Ammon's horn (tissue), 1 donor: ENCODE results near the gene C16orf82.

ENCODE experiments used
- DNase-seq: peaks from one replicate; pipeline ENCODE4 v3.0.0-alpha.2; 2016; ENCODE audit warnings: low spot score

C16orf82 gene

DNA sequence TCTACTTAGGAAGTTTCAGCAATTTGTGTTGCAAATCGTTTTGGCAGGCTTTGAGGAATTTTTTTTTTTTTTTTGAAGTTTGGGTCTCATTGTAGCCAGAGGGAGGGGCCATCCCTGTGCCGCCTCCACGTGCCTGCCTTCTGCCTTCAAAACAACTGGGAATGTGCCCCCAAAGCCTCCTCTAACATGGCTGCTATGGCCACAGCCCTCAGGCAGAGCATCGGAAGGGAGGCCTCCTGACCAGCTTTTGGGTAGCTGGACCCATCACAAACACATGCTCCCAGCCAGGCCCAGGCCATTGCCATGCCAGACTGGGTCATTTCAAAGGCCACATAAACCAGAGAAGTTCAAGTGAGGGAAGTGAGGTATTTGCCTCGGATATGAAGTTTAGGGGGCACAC, 21.5 kb downstream of the C16orf82 start:
- no peak for DNase-seq

DNA sequence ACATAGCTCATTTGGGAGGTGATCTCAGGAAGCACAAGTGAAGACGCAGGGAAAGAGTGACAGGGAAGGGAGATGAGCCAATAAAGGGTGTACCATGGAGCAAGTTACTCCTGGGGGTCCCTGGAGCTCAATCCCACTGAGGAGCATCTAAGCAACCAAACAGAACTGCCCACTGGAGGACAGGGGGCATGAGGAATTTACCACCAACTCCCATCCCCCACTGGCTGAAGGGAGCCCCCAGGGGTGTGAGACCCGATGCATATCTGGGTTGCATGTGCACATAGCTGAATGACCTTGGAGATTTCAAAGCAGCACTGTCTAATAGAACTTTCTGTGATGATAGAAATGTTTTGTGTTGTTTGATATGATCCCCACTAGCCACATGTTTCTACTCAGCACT, 29.6 kb downstream of the C16orf82 start:
- DNase-seq = no peak

DNA sequence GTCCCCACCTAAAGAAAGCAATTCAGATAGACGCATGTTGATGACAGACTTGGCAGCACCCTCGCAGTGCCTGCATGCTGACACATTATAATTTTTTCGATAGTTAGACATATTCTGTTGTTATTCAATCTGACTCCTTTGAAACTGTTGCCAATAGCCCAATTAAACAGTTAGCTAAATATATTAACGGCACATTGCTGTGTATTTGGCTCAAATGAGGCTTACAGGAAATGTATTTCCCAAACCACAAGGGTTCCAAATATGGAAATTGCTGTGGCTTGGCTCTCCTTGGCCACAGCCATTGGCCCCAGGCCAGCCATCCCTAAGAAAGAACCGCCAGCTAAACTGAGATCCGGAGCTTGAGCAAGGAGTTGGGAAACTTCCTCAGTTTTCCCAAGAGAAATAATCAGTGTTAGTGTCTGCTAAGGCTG, 31.1 kb downstream of the C16orf82 start:
- peak; percentile 51 for DNase-seq

DNA sequence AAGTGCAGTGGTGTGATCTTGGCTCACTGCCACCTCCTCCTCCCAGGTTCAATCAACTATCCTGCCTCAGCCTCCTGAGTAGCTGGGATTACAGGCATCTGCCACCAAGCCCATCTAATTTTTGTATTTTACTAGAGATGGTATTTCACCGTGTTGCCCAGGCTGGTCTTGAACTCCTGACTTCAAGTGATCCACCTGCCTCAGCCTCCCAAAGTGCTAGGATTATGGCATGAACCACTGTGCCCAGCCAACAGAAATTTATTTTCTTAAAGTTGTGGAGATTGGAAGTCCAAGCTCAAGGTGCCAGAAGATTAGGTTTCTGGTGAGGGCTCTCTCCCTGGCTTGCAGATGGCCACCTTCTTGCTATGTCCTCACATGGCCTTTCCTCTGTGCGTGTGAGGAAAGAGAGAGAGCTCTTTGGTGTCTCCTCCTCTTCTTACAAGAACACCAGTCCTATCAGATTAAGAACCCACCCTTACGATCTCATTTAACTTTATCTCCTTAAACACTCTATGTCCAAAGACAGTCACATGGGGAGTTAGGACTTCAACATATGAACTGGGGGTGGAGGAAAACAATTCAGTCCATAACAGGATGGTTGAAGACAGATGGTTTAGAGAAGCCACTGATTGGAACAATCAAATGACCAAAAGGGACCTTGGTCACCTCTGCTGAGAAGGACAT, 31.8 kb downstream of the C16orf82 start:
- no peak for DNase-seq

DNA sequence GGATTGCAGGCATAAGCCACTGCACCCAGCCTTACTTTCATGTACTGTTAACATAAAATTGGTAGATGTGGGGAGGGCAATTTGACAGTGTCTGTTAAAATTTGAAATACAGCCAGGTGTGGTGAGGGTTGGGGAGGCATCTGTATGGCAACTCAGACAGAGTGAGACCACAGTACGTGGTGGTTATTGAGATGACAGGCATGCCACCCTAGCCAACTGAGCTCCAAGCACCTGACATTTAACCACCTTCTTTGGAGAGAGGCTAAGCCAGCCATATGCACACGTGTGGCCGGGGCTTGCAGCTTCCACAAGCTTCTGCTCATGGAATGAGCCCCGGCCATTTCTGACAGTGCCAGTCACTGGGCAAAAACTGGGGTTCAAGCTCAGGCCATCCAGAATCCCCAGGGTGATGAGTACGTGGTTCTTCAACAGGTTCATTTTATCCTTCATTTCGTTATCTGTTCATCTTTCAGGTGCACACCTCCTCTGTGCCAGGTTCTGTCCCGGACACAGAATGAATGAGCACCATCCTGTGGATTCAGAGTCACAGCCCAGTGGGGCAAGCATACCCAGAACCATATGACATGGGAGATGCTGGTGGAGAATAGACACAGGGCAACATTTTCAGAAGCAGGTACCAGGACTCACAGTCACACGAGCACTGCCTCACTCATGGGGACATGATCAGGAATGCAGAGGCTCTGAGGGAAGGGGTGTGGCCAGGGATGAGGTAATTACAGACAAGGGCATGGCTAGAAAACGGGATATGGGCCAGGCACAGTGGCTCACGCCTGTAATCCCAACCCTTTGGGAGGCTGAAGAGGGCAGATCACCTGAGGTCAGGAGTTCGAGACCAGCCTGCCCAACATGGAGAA, 36.2 kb downstream of the C16orf82 start:
- DNase-seq = no peak

DNA sequence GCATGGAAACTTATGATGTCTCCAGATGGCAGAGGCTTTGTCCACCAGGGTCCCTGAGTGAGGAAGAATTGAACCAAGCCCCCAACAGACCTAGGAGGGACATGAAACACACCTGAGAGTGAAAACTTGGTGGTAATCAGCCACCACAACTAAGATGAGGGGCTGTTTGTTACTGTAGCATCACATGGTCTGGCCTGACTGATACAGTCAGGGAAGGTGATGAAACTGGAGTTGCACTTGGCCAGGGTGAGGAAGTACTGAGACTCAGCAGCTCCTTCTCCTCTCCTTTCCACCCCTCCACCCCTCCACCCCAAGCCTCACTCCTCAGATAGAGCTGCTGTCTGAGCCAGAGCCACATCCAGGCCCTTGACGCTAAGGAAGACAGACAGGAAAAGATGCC, 37.2 kb downstream of the C16orf82 start:
- DNase-seq = no peak

DNA sequence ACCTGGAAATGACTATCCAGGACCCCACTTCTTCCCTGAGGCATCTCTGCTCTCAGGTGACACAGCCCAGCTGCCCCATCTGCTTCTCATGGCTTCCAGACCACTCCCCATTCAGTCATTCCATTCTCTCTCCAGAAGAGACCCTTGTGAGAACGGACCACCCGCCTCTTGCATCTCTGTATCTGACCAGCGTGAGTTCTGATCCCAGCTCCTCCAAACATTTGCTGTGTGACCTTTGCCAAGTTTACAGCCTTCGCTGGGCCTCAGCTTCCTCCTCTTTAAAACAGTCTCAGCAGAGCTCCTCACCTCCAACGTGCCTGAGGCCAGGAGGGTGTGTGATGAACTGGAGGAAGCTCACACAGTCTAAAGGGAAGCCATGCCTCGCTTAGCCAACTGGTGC, 39.6 kb downstream of the C16orf82 start:
- no peak for DNase-seq

DNA sequence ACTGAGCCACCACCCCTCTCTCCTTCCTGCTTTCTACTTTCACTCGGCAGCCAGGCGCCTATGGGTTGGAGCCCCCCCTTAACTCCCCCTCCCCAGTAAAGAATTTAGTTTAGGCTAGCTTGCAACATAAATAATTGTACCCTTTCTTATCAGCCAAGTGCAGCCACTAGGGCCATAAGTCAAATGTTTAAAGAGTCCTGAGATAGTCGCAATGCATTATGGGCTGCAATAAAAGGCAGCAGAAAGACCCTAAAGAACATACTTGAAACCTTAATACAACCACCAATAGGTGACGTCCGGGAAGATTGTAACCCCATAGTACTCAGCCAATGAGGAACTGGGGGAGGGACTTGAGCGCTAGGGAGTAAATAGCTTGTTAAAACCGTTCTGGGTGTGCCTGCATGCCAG, 40.5 kb downstream of the C16orf82 start:
- DNase-seq = no peak

DNA sequence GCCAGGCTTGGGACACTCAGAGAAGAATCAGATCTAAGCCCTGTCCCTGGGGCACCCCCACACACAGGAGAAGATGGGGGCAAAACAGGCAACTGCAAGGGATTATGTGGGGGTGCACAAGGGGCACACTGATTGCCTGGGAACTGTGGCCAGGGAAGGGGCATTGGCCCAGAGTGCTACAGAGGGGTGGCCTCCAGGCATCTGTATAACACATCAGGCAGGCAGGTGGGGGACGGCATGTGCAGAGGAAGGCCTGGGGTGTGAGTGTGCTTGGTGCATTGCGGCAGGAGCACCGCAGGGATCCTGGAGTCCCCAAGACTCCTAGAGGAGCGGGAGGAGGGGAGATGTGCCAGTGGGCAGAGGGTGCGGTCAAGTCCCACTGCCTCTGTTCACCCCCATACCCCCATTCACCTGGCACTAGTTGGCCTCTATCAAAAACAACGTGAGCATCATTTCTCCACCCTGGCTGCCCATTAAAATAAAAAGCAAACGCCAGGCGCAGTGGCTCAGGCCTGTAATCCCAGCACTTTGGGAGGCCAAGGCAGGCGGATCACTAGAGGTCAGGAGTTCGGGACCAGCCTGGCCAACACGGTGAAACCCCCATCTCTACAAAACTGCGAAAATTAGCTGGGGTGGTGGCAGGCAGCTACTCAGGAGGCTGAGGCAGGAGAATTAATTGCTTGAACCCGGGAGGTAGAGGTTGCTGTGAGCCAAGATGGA, 41.5 kb downstream of the C16orf82 start:
- DNase-seq = no peak

DNA sequence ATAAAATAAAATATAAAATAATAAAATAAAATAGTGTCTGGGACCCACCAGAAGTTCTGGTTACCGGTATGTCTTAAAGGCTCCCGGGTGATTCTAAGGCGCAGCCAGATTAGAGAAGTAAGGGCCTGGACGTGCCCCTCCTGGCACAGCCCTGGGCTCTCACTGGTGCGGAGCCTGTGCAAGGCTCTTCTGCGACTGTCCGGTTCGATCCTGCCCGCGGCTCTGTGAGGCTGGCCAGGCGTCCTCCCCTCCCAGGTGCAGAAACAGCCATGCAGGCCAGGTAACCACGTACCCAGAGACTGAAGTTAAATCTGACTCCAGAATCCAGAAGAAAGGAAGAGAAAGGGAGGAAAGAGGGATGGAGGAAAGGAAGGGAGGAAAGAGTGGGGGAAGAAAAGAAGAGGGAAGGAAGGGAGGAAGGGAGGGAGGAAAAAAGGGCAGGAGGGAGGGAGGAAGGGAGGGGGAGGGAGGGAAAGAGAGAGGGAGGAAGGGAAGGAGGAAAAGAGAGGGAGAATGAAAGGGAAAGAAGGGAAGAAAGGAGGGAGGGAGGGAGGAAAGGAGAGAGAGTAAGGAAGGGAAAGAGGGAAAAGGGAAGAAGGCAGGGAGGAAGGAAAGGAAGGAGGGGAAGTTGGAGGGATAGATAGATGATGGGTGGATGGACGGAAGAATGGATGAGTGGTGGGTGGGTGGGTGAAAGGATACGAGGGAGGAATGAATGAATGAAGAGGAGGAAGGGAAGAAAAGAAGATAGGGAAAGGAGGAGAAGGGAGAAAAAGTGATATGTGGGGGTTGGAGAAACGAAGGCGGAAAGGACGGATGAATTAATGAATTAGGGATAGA, 42.3 kb downstream of the C16orf82 start:
- no peak for DNase-seq

DNA sequence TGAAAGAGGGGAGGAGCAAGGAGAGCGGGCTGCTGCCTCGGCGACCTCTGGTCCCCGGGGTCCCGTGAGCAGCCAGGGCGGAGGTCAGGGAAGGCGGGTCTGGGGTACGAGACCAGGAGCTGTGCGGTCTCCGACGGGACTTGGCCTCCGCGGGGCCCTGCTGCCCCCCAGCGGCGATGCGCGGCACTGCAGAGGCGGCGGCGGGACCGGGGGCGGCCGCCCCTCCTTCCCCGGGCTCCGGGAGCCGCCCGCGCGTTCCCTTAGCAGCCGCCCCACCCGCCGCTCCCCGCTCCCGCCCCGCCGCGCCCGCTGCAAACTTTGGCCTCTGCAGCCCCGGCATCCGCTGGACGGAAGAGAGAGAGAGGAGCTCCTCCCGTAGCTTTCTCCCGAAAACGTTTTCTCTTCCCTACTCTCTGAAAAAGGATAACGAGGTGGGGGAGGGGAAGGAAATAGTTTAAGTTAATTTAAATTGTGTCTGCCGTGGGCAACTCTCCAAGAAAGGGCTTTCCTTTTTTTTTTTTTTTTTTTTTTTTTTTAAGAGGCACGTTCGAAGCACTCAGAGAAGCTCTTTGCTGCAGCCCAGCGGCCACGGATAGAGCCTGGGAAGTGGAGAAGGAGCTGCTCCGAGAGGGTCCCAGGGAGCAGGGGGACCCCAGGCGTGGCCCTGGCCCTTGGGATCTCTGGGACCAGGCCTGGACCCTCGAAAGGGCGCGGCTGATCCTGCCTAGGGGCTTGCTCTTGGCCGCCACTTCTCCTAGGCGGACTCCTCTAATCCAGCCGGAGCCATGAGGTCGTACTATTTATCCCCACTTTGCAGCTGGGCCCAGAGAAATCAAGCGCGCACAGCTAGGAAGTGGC, 43.2 kb downstream of the C16orf82 start:
- peak; percentile 30 for DNase-seq

DNA sequence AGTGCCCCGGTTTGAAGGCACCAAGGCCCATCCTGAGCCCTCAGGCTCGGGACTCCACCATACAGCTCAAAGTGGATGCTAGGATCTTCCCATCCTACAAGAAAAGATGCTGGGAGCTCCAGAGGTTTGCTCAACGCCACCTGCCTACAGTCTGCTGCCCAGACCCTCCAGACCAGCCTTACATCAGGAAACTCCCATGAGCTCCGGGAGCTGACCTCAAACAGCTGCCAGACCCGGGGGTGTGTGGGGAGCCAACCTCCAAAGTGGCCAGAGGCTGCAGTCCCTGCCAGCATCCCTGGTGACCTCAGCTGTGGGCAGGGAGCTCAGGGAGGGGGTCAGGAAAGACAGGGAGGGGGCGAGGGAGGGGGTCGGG, 43.8 kb downstream of the C16orf82 start:
- no peak for DNase-seq

DNA sequence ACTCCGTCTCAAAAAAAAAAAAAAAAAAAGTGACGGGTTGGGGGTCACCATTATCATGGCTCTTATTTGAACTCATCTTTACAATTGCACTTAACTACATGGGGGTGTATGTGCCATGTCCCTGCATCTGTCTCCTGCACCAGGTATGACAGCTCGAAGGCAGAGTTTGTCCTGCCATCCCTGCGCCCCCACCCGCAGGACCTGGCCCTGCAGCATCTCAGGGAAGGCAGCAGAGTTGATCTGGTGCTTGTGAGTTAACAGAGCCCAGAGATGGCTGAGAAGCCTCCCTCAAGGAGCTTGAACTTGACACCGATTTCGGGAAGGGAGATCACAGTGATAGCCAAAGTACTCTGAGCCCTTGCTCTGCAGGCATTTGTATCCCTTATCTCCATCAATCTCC, 44.8 kb downstream of the C16orf82 start:
- DNase-seq = no peak

DNA sequence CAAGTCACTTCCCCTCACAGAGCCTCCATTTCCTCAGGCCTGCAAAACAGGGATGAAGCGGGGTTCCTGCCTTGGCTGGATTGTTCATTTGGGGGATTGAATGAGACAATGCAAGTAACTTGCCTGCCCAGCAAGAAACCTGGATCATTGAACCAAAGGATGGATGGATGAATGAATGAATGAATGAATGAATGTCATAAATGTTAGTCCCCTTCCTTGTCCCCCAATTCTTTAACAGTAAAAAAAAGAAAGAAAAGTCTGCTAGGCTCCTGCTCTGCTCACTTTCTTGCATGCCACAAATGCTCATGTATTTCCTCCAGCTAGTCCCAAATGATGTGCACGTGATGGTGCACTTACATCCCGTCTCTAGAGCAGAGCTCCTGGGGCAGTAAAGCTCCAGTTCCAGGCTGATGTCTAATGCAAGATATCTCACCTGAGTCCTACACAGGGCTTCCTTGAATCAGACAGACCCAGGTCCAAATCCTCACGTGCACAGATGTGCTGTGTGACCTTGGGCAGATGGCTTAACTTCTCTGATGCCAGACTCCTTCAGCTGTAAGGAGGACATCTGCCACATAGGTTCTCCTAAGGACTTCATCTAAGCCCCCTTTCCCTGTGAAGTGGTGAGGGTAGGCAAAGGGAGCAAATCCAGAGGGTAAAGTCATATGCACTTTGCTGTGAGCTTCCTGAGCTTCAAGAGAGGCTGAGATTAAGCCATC, 45.5 kb downstream of the C16orf82 start:
- DNase-seq = no peak

DNA sequence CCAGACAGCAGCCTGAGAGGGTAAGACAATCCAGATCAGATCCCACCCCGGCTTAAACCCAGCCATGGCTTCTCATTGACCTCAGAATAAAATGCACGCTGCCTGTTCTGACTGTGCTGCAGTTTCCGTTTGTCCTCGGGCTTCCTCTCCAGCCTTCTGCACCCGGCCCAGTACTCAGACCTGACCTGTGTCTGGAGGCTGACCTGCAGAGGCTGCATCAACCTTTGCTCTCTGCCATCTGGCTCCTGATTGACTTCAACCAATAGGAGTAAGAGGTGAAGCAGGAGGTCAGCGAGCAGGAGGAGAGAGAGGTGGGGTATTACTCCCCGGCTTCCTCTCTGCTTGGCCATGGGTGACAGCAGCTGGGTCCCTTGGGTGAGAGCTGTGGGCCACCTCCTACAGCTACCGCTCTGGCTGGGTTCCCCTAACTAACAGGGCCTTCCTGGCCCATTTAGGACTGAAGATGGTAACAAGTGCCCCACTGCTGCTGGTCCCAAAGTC, 46.7 kb downstream of the C16orf82 start:
- no peak for DNase-seq

DNA sequence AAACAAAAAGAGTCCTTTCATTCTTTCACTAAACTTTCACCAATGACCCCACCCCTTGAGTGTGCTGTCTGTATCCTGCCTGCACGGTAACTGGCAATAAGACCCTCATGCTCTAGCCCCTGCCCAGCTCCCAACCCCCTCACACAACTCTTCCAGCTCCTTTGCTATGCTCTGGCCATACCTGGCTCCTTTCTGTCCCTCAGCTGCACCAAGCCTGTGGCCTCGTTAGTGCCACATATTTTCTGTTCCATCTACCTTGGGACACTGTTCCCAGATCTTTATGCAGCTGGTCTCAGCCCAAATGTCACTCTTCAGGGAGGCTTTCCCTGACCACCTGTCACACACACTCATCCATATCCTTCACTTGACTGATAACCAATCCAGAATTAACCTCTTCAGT, 47.3 kb downstream of the C16orf82 start:
- DNase-seq = no peak

DNA sequence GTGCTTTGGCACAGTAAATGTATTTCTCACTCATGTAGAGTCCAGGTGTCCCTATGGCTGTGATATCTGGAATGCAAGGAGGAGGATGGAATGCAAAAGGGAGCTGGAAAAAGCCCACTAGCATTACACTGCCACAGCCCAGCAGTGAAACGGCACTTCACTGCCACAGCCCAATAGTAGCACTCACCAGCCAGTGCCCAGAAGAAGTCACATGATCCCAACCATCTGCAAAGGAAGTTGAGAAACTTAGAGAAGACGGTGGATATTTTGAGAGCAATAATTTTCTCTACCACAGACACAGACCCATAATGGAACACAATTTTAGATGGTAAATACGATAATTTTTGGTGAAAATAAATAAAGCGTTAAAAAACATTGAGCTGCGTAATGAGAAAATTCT, 51.8 kb downstream of the C16orf82 start:
- no peak for DNase-seq
